NCI-H2171 (cell line): ENCODE measurements around the gene PARP3.

Experiments
- DNase-seq: peaks from one replicate; lab custom pipeline; 2025; lab: John Stamatoyannopoulos, UW

The PARP3 gene

GRCh38 chr3:51966922-51967383 is 24.8 kb downstream of the PARP3 start:
- DNase-seq: no peak

DNA sequence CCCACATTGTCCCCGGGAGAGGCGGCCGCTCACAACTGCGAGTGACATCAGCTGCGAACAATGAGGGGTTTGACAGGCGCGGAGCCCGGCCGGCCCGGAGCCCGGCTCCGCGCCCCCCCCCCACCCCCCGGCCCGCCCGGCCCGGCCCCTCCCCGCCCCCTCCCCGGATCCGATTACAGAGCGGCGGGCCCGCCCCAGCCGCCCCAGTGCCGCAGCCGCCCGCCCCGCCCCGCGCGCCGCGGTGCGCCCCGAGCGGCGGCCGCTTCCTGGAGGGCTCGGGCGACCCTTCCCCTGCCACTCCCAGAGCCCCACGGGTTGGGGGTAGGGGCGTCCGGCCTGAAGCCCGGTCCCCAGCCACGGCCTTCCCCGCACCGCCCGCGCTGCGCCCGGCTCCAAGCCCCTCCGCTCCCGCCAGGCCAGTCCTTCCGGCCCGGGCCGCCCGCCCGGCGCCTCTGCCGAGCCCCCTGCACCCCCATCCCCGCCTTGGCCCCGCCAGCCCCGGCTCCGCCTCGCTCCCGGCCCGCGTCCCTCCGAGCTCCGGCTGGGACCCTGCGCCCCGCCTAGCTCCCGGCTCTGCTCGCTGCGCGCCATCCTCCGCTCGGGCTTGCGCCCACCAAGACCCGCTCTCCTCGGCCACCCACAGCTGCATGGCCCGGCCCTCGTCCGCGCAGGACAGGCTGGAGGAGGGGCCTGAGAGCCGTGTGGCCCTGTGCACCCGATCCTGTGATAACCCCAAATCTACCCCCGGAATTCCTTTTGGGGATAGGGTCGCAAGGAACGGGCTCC is 25.4 kb downstream of the PARP3 start, which contains the start of gene PCBP4:
Gene PCBP4 (minus strand): TSS at position 71 of the 786 bp plus-strand sequence. CDS start 6,214 bp downstream, outside the sequence.
- no peak for DNase-seq

DNA sequence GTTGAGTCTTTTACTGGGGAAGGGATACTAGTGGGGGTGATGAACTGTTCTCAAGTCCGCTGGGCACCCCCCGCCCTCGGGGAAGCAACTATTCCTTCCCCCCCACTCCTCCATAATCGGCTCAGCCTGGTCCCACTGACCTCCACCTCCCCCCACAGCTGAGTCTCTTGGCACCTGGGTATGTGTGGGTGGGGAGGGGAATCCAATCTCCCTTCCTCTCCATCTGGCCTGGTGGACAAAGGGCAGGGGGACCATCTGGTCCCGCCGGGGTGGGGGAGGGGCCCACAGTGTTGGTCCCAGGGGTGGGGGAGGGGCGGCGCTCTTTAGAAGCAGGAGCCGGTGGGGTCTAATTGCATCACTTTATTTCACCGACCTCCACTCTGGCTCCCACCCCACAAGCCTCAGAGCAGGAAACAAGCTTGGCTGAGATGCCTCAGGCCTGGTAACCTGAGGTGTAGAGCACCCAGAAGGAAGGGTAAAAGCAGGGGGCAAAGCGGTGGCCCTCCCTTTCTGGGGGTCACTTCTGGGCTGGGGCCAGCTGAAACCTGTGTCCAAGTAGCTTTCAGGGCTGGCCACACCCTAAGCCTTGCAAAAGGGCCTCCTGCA is 26.1 kb downstream of the PARP3 start:
- DNase-seq: no peak

GRCh38 chr3:51968883-51969678 is 26.9 kb downstream of the PARP3 start:
- DNase-seq: no peak

DNA sequence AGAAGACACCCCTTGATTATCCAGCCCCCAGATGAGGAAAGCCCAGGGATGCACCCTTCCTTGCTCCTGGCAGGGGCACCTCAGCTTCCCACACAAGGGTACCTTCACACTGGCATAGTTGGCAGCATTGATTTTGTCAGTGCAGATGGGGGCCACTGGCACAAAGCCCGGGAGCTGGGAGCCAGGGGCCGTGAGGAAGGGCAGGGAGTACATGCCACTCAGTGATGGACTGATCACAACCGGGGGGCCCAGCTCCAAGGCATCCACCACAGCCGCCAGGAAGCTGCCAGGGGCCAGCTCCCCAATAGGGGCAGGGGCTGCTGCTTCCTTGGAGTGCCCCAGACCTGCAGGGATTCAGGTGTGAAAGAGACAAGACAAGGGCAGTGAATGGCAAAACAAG is 27.7 kb downstream of the PARP3 start:
- no peak for DNase-seq

GRCh38 chr3:51970606-51971300 is 28.6 kb downstream of the PARP3 start:
- DNase-seq: no peak

DNA sequence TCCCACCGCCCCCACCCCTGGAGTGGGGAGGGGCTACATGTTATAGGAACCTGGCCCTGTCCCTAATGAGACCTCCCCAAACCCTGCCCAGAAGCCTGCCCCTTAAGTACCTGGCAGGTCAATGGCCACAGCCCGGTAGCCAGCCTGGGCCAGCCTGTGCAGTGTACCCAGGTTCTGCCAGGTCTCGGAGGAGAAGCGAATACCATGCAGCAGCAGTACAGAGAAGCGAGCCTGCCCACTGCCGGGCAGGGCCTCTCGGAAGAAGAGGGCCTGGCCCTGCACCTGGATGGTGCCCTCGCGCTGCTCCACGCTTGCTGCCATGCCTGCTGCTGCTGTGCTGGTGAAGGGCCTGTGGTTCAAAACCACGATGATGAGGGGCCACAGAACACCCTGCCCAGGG is 29.2 kb downstream of the PARP3 start:
- DNase-seq: no peak

DNA sequence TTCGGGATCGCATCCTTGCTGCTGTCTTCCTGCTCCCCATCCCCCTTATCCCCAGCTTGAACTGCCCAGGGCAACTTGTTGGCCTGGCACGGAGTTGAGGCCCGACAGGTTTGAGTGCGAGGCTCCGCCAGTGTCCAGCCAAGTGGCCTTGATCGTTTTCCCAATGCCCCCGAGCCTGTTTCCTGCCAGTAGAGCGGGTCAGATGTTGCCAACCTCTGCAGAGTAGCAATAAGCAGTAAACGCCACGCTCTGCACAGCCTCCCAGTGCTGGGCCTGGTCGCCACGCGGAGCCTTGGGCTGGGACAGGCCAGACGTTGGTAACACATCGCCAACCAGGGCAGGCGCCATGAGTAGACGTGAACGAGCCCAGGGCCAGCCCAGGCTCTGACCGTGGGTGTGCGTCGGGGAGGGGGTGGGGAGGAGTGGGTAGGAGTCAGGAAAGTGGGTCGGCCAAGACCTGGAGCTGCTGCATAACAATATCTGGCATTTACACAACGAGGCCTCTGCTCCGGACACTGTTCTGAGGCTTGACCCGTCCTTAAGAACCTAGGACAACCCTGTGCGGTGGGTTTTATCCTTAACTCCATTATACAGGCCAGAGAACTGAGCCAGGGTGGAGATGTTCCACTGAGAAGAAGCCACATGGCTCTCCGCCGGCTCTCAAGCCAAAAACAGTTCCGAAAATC is 32.3 kb downstream of the PARP3 start:
- DNase-seq: no peak

- no peak for DNase-seq
Measured at GRCh38 chr3:51974963-51975851, 33.0 kb downstream of the PARP3 start, which contains the start of gene ABHD14A. ABHD14A (plus strand) TSS chr3:51975064; CDS start chr3:51975136, 72 bp downstream.

DNA sequence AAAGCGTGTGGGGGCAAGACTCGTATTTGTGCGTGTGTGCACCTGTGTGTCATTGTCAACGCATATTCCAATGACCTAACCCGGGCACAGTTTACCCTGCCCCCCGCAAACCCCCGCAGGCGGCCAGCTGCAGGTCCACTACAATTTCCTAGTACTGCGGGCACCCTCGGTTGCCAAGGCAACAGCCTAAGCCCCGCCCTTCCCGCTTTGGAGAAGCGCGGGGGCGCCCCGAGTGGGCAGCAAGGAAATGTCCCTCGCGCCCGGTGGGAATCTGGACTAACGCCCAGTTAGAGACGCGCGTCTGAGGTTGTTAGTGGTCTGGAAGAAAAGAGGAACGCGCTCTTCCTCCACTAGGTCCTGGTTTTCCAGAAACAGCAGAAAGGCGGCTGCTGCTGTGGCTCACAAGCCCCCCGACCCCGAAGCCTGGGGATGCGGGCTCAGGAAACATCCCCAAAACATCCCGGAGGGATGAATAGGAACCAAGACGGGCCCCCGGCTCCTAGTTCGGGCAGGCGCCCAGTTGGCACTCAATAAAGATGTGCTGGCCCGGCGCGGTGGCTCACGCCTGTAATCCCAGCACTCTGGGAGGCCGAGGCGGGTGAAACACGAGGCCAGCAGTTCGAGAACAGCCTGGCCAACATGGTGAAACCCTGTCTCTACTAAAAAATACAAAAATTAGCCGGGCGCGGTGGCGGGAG is 33.8 kb downstream of the PARP3 start:
- no peak for DNase-seq

DNA sequence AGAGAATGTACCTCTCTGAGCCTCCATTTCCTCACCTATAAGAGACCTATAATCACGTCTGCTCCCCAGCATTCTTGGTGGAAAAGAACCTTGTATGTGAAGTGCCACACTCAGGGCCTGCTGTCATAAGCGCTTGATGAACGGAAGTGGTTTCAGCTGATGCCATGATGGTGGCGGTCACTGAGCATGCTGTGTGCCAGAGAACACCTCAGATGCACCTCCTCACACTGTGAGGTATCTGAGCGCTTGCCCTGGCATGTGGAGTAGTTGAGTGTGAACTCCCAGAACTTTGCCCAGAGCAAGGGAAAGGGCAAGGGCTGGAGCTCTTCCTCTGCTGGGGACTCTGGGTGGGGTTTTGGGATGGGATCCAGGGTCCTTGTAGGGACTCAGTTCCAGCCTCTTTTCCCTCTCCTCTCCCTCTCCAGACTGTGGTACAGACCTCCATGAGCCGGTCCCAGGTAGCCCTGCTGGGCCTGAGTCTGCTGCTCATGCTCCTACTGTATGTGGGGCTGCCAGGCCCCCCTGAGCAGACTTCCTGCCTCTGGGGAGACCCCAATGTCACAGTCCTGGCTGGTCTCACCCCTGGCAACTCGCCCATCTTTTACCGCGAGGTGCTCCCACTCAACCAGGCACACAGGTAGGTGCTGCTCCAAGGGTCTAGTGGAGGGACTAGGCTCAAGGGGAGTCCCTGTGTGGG is 35.4 kb downstream of the PARP3 start:
- DNase-seq: no peak

- DNase-seq: no peak
Measured at GRCh38 chr3:51978143-51978502, 36.0 kb downstream of the PARP3 start.

DNA sequence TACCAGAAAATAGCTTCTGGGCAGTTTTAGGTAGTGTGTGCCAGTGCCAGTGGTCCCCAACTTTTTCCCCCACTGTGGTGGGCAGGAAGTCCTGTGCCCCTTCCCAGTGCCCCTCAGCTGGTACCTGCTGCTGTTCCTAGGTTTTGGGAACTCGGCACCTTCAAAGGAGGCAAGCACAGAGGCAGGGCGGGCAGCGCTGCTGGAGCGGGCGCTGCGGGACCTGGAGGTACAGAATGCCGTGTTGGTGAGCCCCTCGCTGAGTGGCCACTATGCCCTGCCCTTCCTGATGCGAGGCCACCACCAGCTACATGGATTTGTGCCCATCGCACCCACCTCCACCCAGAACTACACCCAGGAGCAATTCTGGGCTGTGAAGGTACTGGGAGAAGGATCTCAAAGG is 38.1 kb downstream of the PARP3 start:
- DNase-seq: no peak

- DNase-seq: no peak
Measured at GRCh38 chr3:51982352-51982837, 40.2 kb downstream of the PARP3 start.

- DNase-seq: no peak
Measured at GRCh38 chr3:51982838-51983577, 40.8 kb downstream of the PARP3 start, which contains the start of gene ACY1. ACY1 (plus strand) TSS chr3:51983535; CDS start chr3:51984065, 530 bp downstream.

DNA sequence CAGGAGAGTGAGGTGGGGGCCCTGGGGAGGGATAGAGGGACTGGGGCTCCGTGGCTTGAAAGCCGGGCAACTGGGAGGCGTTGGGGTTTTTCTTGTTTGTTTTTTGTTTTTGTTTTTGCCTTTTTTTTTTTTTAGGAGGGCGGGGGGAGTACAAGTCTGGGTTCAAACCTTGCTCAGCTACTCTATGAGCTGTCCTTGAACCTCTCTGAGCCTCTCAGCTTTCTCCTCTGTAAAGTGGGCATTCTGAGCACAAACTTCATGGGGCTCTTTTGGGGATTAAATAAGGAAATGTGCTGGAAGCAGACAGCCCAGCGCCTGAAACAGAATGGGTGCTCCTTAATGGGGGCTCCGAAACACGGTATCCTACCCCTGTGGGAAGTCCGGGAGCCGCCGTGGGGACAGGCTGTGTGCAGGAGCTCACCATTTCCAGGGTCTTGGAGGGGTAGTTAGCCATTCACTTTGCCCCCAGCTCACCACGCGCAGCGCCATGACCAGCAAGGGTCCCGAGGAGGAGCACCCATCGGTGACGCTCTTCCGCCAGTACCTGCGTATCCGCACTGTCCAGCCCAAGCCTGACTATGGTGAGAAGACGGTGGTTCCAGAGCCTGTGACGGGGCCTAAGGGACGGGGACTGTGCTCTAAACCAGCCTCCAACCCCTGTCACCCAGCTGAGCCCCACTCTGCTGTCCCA is 41.6 kb downstream of the PARP3 start:
- DNase-seq: no peak

DNA sequence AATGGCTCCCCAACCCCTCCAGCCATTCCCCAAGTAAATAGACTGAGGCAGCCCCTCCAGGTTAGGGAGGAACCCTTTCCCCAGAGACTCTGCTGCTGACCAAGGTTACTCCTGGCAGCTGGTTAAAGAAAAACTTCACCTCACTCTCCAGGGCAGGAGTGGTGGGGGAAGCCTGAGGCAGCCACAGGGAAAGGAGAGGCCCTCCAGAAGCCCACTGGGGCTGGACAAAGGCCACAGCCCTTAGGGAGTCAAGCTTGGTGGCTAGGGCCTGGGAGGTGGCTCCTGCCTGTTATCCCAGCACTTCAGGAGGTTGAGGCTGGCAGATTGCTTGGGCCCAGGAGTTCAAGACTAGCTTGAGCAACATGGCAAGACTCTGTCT is 42.1 kb downstream of the PARP3 start:
- no peak for DNase-seq

GRCh38 chr3:51985063-51985462 is 42.9 kb downstream of the PARP3 start:
- no peak for DNase-seq
